GM18909 (cell line): Measurements from ENCODE around the gene PPTC7.
"Not testable (repeated sequence)": the region's sequence is repeated elsewhere in the genome, so short reads cannot be mapped to it uniquely, and the experiment has no call there.

ENCODE experiments used
- ATAC-seq: cut with Tn5 transposase; IDR thresholded peaks from one replicate; pipeline ENCODE4 v1.9.1; 2021; ENCODE audit warnings: mild to moderate bottlenecking; ENCODE audit not compliant: unreplicated experiment, poor library complexity

Gene PPTC7

GRCh38 chr12:110538869-110539622 lies 44.1 kb downstream of the PPTC7 start:
- ATAC-seq, result no peak

GRCh38 chr12:110537605-110538409 lies 45.3 kb downstream of the PPTC7 start:
- ATAC-seq, result no peak

- no peak for ATAC-seq
Observed at GRCh38 chr12:110536834-110537604, 46.1 kb downstream of the PPTC7 start.

- no peak for ATAC-seq
Observed at GRCh38 chr12:110534811-110535210, 48.3 kb downstream of the PPTC7 start.

- ATAC-seq, result no peak
Observed at GRCh38 chr12:110533607-110534006, 49.5 kb downstream of the PPTC7 start.

GRCh38 chr12:110532644-110533043 lies 50.5 kb downstream of the PPTC7 start:
- ATAC-seq, result no peak

GRCh38 chr12:110531741-110532333 lies 51.3 kb downstream of the PPTC7 start:
- ATAC-seq, result peak; percentile 90

GRCh38 chr12:110530511-110530910 lies 52.6 kb downstream of the PPTC7 start:
- ATAC-seq, result no peak

- ATAC-seq, result no peak
Observed at GRCh38 chr12:110528277-110528839, 54.8 kb downstream of the PPTC7 start.

GRCh38 chr12:110520876-110521712 lies 62.0 kb downstream of the PPTC7 start:
- not testable (repeated sequence) for ATAC-seq

- ATAC-seq, result not testable (repeated sequence)
Observed at GRCh38 chr12:110518014-110518413, 65.1 kb downstream of the PPTC7 start.

GRCh38 chr12:110516995-110517394 lies 66.1 kb downstream of the PPTC7 start:
- ATAC-seq, result no peak

- ATAC-seq, result no peak
Observed at GRCh38 chr12:110514363-110514762, 68.8 kb downstream of the PPTC7 start.

GRCh38 chr12:110513842-110514241 lies 69.3 kb downstream of the PPTC7 start:
- no peak for ATAC-seq

GRCh38 chr12:110508071-110508586 lies 75.0 kb downstream of the PPTC7 start:
- ATAC-seq, result no peak

GRCh38 chr12:110505332-110505731 lies 77.8 kb downstream of the PPTC7 start:
- ATAC-seq, result no peak

GRCh38 chr12:110503432-110503831 lies 79.7 kb downstream of the PPTC7 start:
- ATAC-seq, result no peak

- peak; percentile 95 for ATAC-seq
Observed at GRCh38 chr12:110501752-110502738, 81.1 kb downstream of the PPTC7 start, which contains the start of the genes RAD9B and VPS29. Gene RAD9B (plus strand): TSS chr12:110502331. CDS start chr12:110502338, 7 bp downstream. Gene VPS29 (minus strand): TSS chr12:110502111. CDS start chr12:110502051, 60 bp downstream.
